Sigmoid colon (tissue), 7 donors: Measurements from ENCODE around the gene DNMT1. TPM values are rescaled to one million over a fixed set of nuclear protein-coding genes. Genes with fewer than 3 reads are reported as not detected.

ENCODE experiments used
- DNase-seq: peaks from one replicate; pipeline ENCODE4 v3.0.0-alpha.2; 2019
- H3K27ac ChIP-seq, 4 donors: fragments of 200-600 bp; sonication (generic); one replicate each; pipeline ENCODE4 v1.5.1; 2016 to 2019; ENCODE audit warnings: mild to moderate bottlenecking in 1 of 4
- H3K27me3 ChIP-seq, 3 donors: fragments of 200-600 bp; sonication (generic); one replicate each; pipeline ENCODE4 v1.5.1; 2019; ENCODE audit warnings: mild to moderate bottlenecking in 1 of 3
- H3K36me3 ChIP-seq, 4 donors: fragments of 200-600 bp; sonication (generic); one replicate each; pipeline ENCODE4 v1.5.1; 2016 to 2019
- H3K4me1 ChIP-seq, 4 donors: fragments of 200-600 bp; sonication (generic); one replicate each; pipeline ENCODE4 v1.5.1; 2017 to 2019
- H3K4me3 ChIP-seq, 4 donors: fragments of 200-600 bp; sonication (generic); one replicate each; pipeline ENCODE4 v1.5.1; 2017 to 2019; ENCODE audit warnings: mild to moderate bottlenecking in 2 of 4, moderate library complexity in 1 of 4
- H3K9me3 ChIP-seq, 4 donors: fragments of 200-600 bp in 3 of 4; sonication (generic) in 3 of 4; one replicate each; pipeline versions ENCODE4 v1.5.1 to v1.6.1; 2013 to 2019
- EP300 ChIP-seq, 4 donors: sonication (generic); formaldehyde crosslinking; IDR thresholded peaks; one replicate each; pipeline ENCODE4 v1.6.1; 2017; ENCODE audit warnings: antibody characterized with exemption in 4 of 4
- POLR2A ChIP-seq, 2 donors: fragments of 450-650 bp; IDR thresholded peaks; one replicate each; pipeline ENCODE4 v1.6.1; 2016; ENCODE audit warnings: antibody characterized with exemption in 2 of 2, mild to moderate bottlenecking in 2 of 2, moderate library complexity in 2 of 2
- POLR2AphosphoS5 ChIP-seq, 4 donors: sonication (generic); formaldehyde crosslinking; IDR thresholded peaks; one replicate each; pipeline ENCODE4 v1.6.1; 2017; ENCODE audit warnings: antibody characterized with exemption in 4 of 4
- WGBS, 2 donors: extraction: QIAGEN DNeasy Blood & Tissue Kit; methylation state at CpG; one replicate each; pipeline ENCODE4 v1.1.7; 2013; 5-methylcytosine and 5-hydroxymethylcytosine counted together
- intact Hi-C: fragments of 100-400 bp; cut with DNase I; formaldehyde crosslinking; loops from one replicate; pipeline ENCODE4 v1.15.1; 2023
- polyA plus RNA-seq, 3 donors: library from polyadenylated mRNA; stranded (reverse); fragments of 200-250 nt; gene quantifications; one replicate each; pipeline ENCODE4 v1.2.3, GENCODE V29; 2013
- total RNA-seq, 4 donors: library from RNA; depleted of rRNA; stranded (reverse); fragments of >200 nt; gene quantifications; one replicate each; pipeline ENCODE4 v1.1.0, GENCODE V29; 2016
- TF ChIP-seq, protein P1 (sequence below), 4 experiments: fragments of 450-650 bp in 3 of 4; fragments of 200-600 bp in 1 of 4; IDR thresholded peaks; one replicate each; pipeline ENCODE4 v1.5.1; 2016 to 2019; ENCODE audit warnings: antibody characterized with exemption in 4 of 4, mild to moderate bottlenecking in 3 of 4, moderate library complexity in 2 of 4
- donor health status: healthy with polysubstance abuse.
- donor health status: Bipolar disorder and iron deficiency.
- donor health status: healthy.

DNMT1 gene
- total and polyA plus RNA-seq, 7 donors = 12.0 to 47.9 (median 24.5) TPM

DNA sequence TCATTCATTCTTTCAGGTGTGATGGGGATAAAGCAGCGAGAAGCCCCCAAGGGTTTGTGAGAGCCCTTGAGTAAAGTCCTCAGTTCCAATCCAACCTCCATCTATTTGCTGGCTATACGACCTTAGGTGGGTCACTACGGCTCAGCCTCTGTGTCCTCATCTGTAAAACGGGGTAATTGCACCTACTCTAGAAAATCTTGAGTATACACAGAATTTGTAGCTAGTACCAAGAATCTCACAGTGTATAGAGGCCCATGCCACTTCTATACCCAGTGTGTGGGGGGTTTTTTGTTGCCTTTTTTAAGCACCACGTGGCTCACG lies 406 bp upstream of the DNMT1 start:
- DNase-seq = no peak
- 16 to 25% methylated on average over 6 of the region's 6 CpGs for WGBS, 2 donors
- Histone ChIP-seq H3K36me3 (no peaks in the 10 kb centered on the region), H3K4me3 (peak overlapping the region; percentile 63 to 92 (median 66)), H3K27ac (peak overlapping the region; percentile 85 to 97 (median 88)), H3K9me3 (no peaks in the 10 kb centered on the region), H3K27me3 (no peaks in the 10 kb centered on the region), H3K4me1 (peaks cover 5 to 19% (median 18%) of the 10 kb centered on the region in 4 donors)
- intact Hi-C loops = loop anchor here (10.0 kb wide), 1 partner anchor 140 kb away; the partner anchor contains the start of genes ICAM3 and RAVER1
- TF ChIP-seq, protein P1, sequence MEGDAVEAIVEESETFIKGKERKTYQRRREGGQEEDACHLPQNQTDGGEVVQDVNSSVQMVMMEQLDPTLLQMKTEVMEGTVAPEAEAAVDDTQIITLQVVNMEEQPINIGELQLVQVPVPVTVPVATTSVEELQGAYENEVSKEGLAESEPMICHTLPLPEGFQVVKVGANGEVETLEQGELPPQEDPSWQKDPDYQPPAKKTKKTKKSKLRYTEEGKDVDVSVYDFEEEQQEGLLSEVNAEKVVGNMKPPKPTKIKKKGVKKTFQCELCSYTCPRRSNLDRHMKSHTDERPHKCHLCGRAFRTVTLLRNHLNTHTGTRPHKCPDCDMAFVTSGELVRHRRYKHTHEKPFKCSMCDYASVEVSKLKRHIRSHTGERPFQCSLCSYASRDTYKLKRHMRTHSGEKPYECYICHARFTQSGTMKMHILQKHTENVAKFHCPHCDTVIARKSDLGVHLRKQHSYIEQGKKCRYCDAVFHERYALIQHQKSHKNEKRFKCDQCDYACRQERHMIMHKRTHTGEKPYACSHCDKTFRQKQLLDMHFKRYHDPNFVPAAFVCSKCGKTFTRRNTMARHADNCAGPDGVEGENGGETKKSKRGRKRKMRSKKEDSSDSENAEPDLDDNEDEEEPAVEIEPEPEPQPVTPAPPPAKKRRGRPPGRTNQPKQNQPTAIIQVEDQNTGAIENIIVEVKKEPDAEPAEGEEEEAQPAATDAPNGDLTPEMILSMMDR (IDR thresholded peaks at IDR 0.05) = no peak
- TF ChIP-seq POLR2AphosphoS5 (IDR thresholded peaks at IDR 0.05) (no peak), POLR2A (IDR thresholded peaks at IDR 0.05) (no peak), EP300 (IDR thresholded peaks at IDR 0.05) (no peak)

DNA sequence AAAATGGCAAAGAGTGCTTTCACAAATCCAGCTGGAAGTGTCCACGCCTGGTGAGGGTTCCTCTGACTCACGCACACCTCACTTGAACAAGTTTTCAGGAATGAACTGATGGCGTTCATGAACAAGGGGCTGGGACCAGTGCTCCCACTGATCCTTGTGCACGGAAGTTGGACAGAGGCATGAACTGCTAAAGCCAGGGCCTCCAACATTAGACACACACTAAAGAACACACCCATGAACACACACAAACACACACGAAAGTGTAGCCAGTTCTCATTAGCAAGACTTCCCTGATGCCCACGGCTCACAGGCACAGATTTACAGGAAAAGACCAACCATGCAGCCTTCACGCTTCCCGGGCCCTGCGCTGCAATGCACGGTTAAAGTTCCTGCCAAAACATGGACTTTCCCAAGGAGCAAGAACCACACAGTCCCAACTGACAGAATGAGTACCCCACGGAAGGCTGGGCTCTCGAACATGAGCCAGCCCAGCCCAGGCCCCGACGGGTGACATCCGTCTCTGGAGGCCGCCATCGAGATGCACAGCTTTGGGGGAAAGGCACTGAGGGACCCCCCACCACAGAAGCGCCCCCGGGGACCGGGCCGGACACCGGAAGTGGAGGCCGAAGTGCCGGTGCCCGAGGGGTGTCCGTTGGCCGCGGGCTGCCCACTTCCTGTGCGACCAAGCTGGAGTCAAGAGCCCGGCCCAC lies 808 bp downstream of the DNMT1 start:
- Histone ChIP-seq H3K27ac (peak overlapping the region; percentile 85 to 97 (median 88)), H3K36me3 (no peaks in the 10 kb centered on the region), H3K9me3 (no peaks in the 10 kb centered on the region), H3K4me3 (peak overlapping the region; percentile 63 to 92 (median 66)), H3K27me3 (no peaks in the 10 kb centered on the region), H3K4me1 (peaks cover 5 to 19% (median 18%) of the 10 kb centered on the region in 4 donors)
- no peak for TF ChIP-seq EP300 (IDR thresholded peaks at IDR 0.05)
- no peak for TF ChIP-seq POLR2AphosphoS5 (IDR thresholded peaks at IDR 0.05)
- TF ChIP-seq, protein P1 (IDR thresholded peaks at IDR 0.05) = no peak
- no peak for TF ChIP-seq POLR2A (IDR thresholded peaks at IDR 0.05)
- 1% methylated on average over 30 of the region's 30 CpGs for WGBS, 2 donors
- DNase-seq = no peak
- intact Hi-C loops = loop anchor here (1.0 to 10.0 kb wide), 2 partner anchors 57 to 141 kb away; partner anchors contain the start of genes ICAM3 and RAVER1

DNA sequence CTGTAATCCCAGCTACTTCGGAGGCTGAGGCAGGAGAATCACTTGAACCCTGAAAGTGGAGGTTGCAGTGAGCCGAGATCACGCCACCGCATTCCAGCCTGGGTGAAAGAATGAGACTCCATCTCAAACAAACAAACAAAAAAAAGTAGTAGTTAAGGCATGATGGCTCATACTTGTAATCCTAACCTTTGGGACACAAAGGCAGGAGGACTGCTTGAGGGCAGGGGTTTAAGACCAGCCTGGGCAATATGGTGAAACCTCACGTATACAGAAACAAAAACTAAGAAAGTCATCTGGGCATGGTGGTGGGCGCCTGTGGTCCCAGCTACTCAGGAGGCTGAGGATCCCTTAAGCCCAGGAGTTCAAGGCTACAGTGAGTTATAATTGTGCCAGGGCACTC lies 1.8 kb downstream of the DNMT1 start:
- Histone ChIP-seq H3K27me3 (no peaks in the 10 kb centered on the region), H3K27ac (peak overlapping the region in 2 of 4 donors; percentile 87 to 88), H3K4me1 (peaks cover 5 to 19% (median 18%) of the 10 kb centered on the region in 4 donors), H3K4me3 (no peak overlapping the region), H3K9me3 (no peaks in the 10 kb centered on the region), H3K36me3 (no peaks in the 10 kb centered on the region)
- no peak for DNase-seq
- no peak for TF ChIP-seq POLR2AphosphoS5 (IDR thresholded peaks at IDR 0.05)
- TF ChIP-seq, protein P1 (IDR thresholded peaks at IDR 0.05) = no peak
- intact Hi-C loops = loop anchor here (10.0 kb wide), 1 partner anchor 142 kb away; the partner anchor contains the start of genes ICAM3 and RAVER1
- 94% methylated on average over 6 of the region's 6 CpGs for WGBS, 2 donors

DNA sequence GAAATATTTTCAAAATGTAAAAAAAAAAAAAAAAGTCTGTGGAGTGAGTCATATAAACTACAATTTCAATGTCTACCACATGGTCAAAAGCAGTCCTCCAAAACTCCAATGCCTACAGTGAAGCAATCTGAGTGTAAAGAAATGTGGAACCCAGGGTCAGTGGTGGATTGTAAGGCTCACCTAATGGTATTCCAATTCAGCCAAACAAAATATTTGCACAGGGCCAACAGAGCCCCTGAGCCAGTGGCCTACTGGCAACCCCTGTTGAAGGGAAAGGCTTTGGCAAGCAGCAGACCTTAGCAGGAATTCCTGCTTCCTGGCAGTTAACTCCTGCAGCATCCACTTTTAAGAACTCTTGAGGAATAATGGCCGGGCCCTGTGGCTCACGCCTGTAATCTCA lies 3.4 kb downstream of the DNMT1 start:
- 85 to 88% methylated on average over 2 of the region's 2 CpGs for WGBS, 2 donors
- intact Hi-C loops = loop anchor here (10.0 kb wide), 1 partner anchor 143 kb away; the partner anchor contains the start of genes ICAM3 and RAVER1
- Histone ChIP-seq H3K27me3 (no peaks in the 10 kb centered on the region), H3K9me3 (no peaks in the 10 kb centered on the region), H3K4me3 (no peak overlapping the region), H3K27ac (no peak overlapping the region), H3K4me1 (peaks cover 5 to 19% (median 18%) of the 10 kb centered on the region in 4 donors), H3K36me3 (peaks cover 0 to 4% (median under 1%) of the 10 kb centered on the region in 4 donors)
- TF ChIP-seq, protein P1 (IDR thresholded peaks at IDR 0.05) = no peak
- no peak for TF ChIP-seq EP300 (IDR thresholded peaks at IDR 0.05)
- no peak for TF ChIP-seq POLR2AphosphoS5 (IDR thresholded peaks at IDR 0.05)
- no peak for TF ChIP-seq POLR2A (IDR thresholded peaks at IDR 0.05)
- no peak for DNase-seq
